ENCODE data around the gene TIMM10B. TPM values are rescaled to one million over a fixed set of nuclear protein-coding genes. Genes with fewer than 3 reads are reported as not detected.
A peak's percentile ranks its signal among the peaks of the same experiment; 100 is the strongest.

The TIMM10B gene
- polyA plus RNA-seq (2013) = 36.3 and 36.7 TPM in 2 replicates

- H4K12ac ChIP-seq (ENCODE audit: low read depth, low read length) = peak within 1 kb of the TSS; percentile 64
- WGBS (ENCODE audit: extremely low coverage, insufficient coverage, insufficient read length) = no CpG with 5 or more reads among the region's 66 CpGs
- H3K4ac ChIP-seq (ENCODE audit: low read depth, low read length) = peak within 1 kb of the TSS; percentile 90
- peak within 1 kb of the TSS; percentile 80 for H3K18ac ChIP-seq (ENCODE audit: low read length)
- no peak within 1 kb of the TSS for H3K23ac ChIP-seq (ENCODE audit: low read length)
- H2BK5ac ChIP-seq (ENCODE audit: low read depth, low read length, poor library complexity) = peak within 1 kb of the TSS; percentile 52
- H3K27ac ChIP-seq (ENCODE audit: low read depth, low read length) = peak within 1 kb of the TSS; percentile 70
- peak within 1 kb of the TSS; percentile 95 for H3K9ac ChIP-seq (ENCODE audit: low read length)
- peak within 1 kb of the TSS; percentile 86 for H4K8ac ChIP-seq (ENCODE audit: low read depth, low read length)
- peak within 1 kb of the TSS; percentile 78 for H4K91ac ChIP-seq (ENCODE audit: low read depth, low read length)
- H3K79me2 ChIP-seq (ENCODE audit: control insufficient read depth, insufficient read depth, low read length, poor library complexity) = peaks cover 15% of the 10 kb centered on the region
- H3K4me2 ChIP-seq (ENCODE audit: low read length) = peak within 1 kb of the TSS; percentile 79
- H3K79me1 ChIP-seq (ENCODE audit: low read length) = peaks cover 9% of the 10 kb centered on the region
- peaks cover 6 to 11% of the 10 kb centered on the region in 2 experiments for H3K4me1 ChIP-seq (ENCODE audit: control insufficient read depth in 1 of 2, insufficient read depth in 2 of 2, low read length in 2 of 2)
- H2AFZ ChIP-seq (ENCODE audit: insufficient read depth, low read length, poor library complexity) = peak within 1 kb of the TSS; percentile 35
- no peaks in the 10 kb centered on the region for H3K27me3 ChIP-seq (ENCODE audit: insufficient read depth, low read length)
- peak within 1 kb of the TSS; percentile 49 for H2AK5ac ChIP-seq (ENCODE audit: low read length)
- H2BK120ac ChIP-seq (ENCODE audit: insufficient read depth, low read length, poor library complexity) = peak within 1 kb of the TSS; percentile 39
- H3K9me3 ChIP-seq (ENCODE audit: insufficient read depth, low read depth, low read length) = no peaks in the 10 kb centered on the region
- H3K4me3 ChIP-seq (ENCODE audit: low read depth, low read length) = peak within 1 kb of the TSS; percentile 93
- peaks cover 34 to 47% of the 10 kb centered on the region in 2 experiments for H3K36me3 ChIP-seq (ENCODE audit: control insufficient read depth in 1 of 2, insufficient read depth in 2 of 2, low read length in 2 of 2)
- DNase-seq = peak; percentile 99
- H3K14ac ChIP-seq (ENCODE audit: low read length) = peak within 1 kb of the TSS; percentile 62
- H2BK12ac ChIP-seq (ENCODE audit: low read length) = no peak within 1 kb of the TSS
Measured at GRCh38 chr11:6481012-6481923, at the start of gene TIMM10B, which contains the start of gene ARFIP2. Gene TIMM10B, plus strand, starts transcription at chr11:6481501. Its CDS starts 16 bp downstream, at chr11:6481517. Gene ARFIP2, minus strand, starts transcription at chr11:6481331. Its CDS starts 910 bp downstream, at chr11:6480421.

GRCh38 chr11:6431861-6432260, 49.4 kb upstream of the TIMM10B start:
- Histone ChIP-seq H4K91ac (ENCODE audit: low read depth, low read length) (no peak overlapping the region), H3K27me3 (ENCODE audit: insufficient read depth, low read length) (no peaks in the 10 kb centered on the region), H4K8ac (ENCODE audit: low read depth, low read length) (no peak overlapping the region), H3K79me1 (ENCODE audit: low read length) (peaks cover 3% of the 10 kb centered on the region), H3K4me2 (ENCODE audit: low read length) (no peak overlapping the region), H3K14ac (ENCODE audit: low read length) (no peak overlapping the region), H3K23ac (ENCODE audit: low read length) (no peak overlapping the region), H3K27ac (ENCODE audit: low read depth, low read length) (no peak overlapping the region), H3K36me3 (ENCODE audit: control insufficient read depth in 1 of 2, insufficient read depth in 2 of 2, low read length in 2 of 2) (no peaks in the 10 kb centered on the region), H2BK5ac (ENCODE audit: low read depth, low read length, poor library complexity) (no peak overlapping the region), H3K79me2 (ENCODE audit: control insufficient read depth, insufficient read depth, low read length, poor library complexity) (no peaks in the 10 kb centered on the region), H3K9me3 (ENCODE audit: insufficient read depth, low read depth, low read length) (no peaks in the 10 kb centered on the region), H4K12ac (ENCODE audit: low read depth, low read length) (no peak overlapping the region), H3K4me3 (ENCODE audit: low read depth, low read length) (no peak overlapping the region), H3K4ac (ENCODE audit: low read depth, low read length) (no peak overlapping the region), H2BK12ac (ENCODE audit: low read length) (no peak overlapping the region), H2BK120ac (ENCODE audit: insufficient read depth, low read length, poor library complexity) (no peak overlapping the region), H3K4me1 (ENCODE audit: control insufficient read depth in 1 of 2, insufficient read depth in 2 of 2, low read length in 2 of 2) (peaks cover 10 to 11% of the 10 kb centered on the region in 2 experiments), H3K18ac (ENCODE audit: low read length) (no peak overlapping the region), H2AK5ac (ENCODE audit: low read length) (no peak overlapping the region), H2AFZ (ENCODE audit: insufficient read depth, low read length, poor library complexity) (no peak overlapping the region), H3K9ac (ENCODE audit: low read length) (no peak overlapping the region)
- no CpG with 5 or more reads among the region's 3 CpGs for WGBS (ENCODE audit: extremely low coverage, insufficient coverage, insufficient read length)
- peak; percentile 93 to 96 for DNase-seq

- H3K23ac ChIP-seq (ENCODE audit: low read length) = no peak overlapping the region
- no peak overlapping the region for H4K12ac ChIP-seq (ENCODE audit: low read depth, low read length)
- H2BK120ac ChIP-seq (ENCODE audit: insufficient read depth, low read length, poor library complexity) = no peak overlapping the region
- H2BK5ac ChIP-seq (ENCODE audit: low read depth, low read length, poor library complexity) = no peak overlapping the region
- H3K36me3 ChIP-seq (ENCODE audit: control insufficient read depth in 1 of 2, insufficient read depth in 2 of 2, low read length in 2 of 2) = no peaks in the 10 kb centered on the region
- H3K4me2 ChIP-seq (ENCODE audit: low read length) = no peak overlapping the region
- no peak overlapping the region for H4K91ac ChIP-seq (ENCODE audit: low read depth, low read length)
- H3K4ac ChIP-seq (ENCODE audit: low read depth, low read length) = no peak overlapping the region
- H3K79me2 ChIP-seq (ENCODE audit: control insufficient read depth, insufficient read depth, low read length, poor library complexity) = no peaks in the 10 kb centered on the region
- H3K9me3 ChIP-seq (ENCODE audit: insufficient read depth, low read depth, low read length) = no peaks in the 10 kb centered on the region
- H4K8ac ChIP-seq (ENCODE audit: low read depth, low read length) = no peak overlapping the region
- no peak overlapping the region for H3K27ac ChIP-seq (ENCODE audit: low read depth, low read length)
- no CpG with 5 or more reads among the region's 5 CpGs for WGBS (ENCODE audit: extremely low coverage, insufficient coverage, insufficient read length)
- no peak overlapping the region for H3K14ac ChIP-seq (ENCODE audit: low read length)
- H2AFZ ChIP-seq (ENCODE audit: insufficient read depth, low read length, poor library complexity) = no peak overlapping the region
- H3K4me3 ChIP-seq (ENCODE audit: low read depth, low read length) = no peak overlapping the region
- no peaks in the 10 kb centered on the region for H3K27me3 ChIP-seq (ENCODE audit: insufficient read depth, low read length)
- H3K79me1 ChIP-seq (ENCODE audit: low read length) = peaks cover 3% of the 10 kb centered on the region
- H3K4me1 ChIP-seq (ENCODE audit: control insufficient read depth in 1 of 2, insufficient read depth in 2 of 2, low read length in 2 of 2) = peaks cover 10 to 11% of the 10 kb centered on the region in 2 experiments
- no peak overlapping the region for H3K9ac ChIP-seq (ENCODE audit: low read length)
- H2AK5ac ChIP-seq (ENCODE audit: low read length) = no peak overlapping the region
- H2BK12ac ChIP-seq (ENCODE audit: low read length) = no peak overlapping the region
- no peak for DNase-seq
- no peak overlapping the region for H3K18ac ChIP-seq (ENCODE audit: low read length)
Measured at GRCh38 chr11:6433998-6434660, 47.2 kb upstream of the TIMM10B start.

- H3K4me1 ChIP-seq (ENCODE audit: control insufficient read depth in 1 of 2, insufficient read depth in 2 of 2, low read length in 2 of 2) = peaks cover 14 to 21% of the 10 kb centered on the region in 2 experiments
- peaks cover 5% of the 10 kb centered on the region for H3K79me1 ChIP-seq (ENCODE audit: low read length)
- no peak overlapping the region for H3K27ac ChIP-seq (ENCODE audit: low read depth, low read length)
- no peak overlapping the region for H2AFZ ChIP-seq (ENCODE audit: insufficient read depth, low read length, poor library complexity)
- H3K18ac ChIP-seq (ENCODE audit: low read length) = no peak overlapping the region
- H4K91ac ChIP-seq (ENCODE audit: low read depth, low read length) = no peak overlapping the region
- no peak overlapping the region for H3K4me3 ChIP-seq (ENCODE audit: low read depth, low read length)
- no peaks in the 10 kb centered on the region for H3K36me3 ChIP-seq (ENCODE audit: control insufficient read depth in 1 of 2, insufficient read depth in 2 of 2, low read length in 2 of 2)
- H2AK5ac ChIP-seq (ENCODE audit: low read length) = no peak overlapping the region
- H2BK5ac ChIP-seq (ENCODE audit: low read depth, low read length, poor library complexity) = no peak overlapping the region
- H4K8ac ChIP-seq (ENCODE audit: low read depth, low read length) = no peak overlapping the region
- H2BK120ac ChIP-seq (ENCODE audit: insufficient read depth, low read length, poor library complexity) = no peak overlapping the region
- no peak overlapping the region for H2BK12ac ChIP-seq (ENCODE audit: low read length)
- no peak overlapping the region for H4K12ac ChIP-seq (ENCODE audit: low read depth, low read length)
- no peak overlapping the region for H3K4ac ChIP-seq (ENCODE audit: low read depth, low read length)
- H3K79me2 ChIP-seq (ENCODE audit: control insufficient read depth, insufficient read depth, low read length, poor library complexity) = no peaks in the 10 kb centered on the region
- DNase-seq = no peak
- H3K14ac ChIP-seq (ENCODE audit: low read length) = no peak overlapping the region
- H3K23ac ChIP-seq (ENCODE audit: low read length) = no peak overlapping the region
- WGBS (ENCODE audit: extremely low coverage, insufficient coverage, insufficient read length) = no CpG with 5 or more reads among the region's 12 CpGs
- no peak overlapping the region for H3K9ac ChIP-seq (ENCODE audit: low read length)
- H3K9me3 ChIP-seq (ENCODE audit: insufficient read depth, low read depth, low read length) = peaks cover 3% of the 10 kb centered on the region
- no peaks in the 10 kb centered on the region for H3K27me3 ChIP-seq (ENCODE audit: insufficient read depth, low read length)
- no peak overlapping the region for H3K4me2 ChIP-seq (ENCODE audit: low read length)
Measured at GRCh38 chr11:6437423-6437822, 43.9 kb upstream of the TIMM10B start.

Data from trophoblast cell (in vitro differentiated cells and primary cell).